HG03521 (cell line): ENCODE data around the gene NPHP4.

Source experiments
- ATAC-seq: cut with Tn5 transposase; IDR thresholded peaks from one replicate; pipeline ENCODE4 v1.9.1; 2021; ENCODE audit warnings: mild to moderate bottlenecking, moderate library complexity; ENCODE audit not compliant: unreplicated experiment

Gene NPHP4

GRCh38 chr1:5839161-5839880 lies 152.9 kb downstream of the NPHP4 start:
- ATAC-seq, result no peak

- ATAC-seq, result no peak
Observed at GRCh38 chr1:5837976-5838653, 154.1 kb downstream of the NPHP4 start.

DNA sequence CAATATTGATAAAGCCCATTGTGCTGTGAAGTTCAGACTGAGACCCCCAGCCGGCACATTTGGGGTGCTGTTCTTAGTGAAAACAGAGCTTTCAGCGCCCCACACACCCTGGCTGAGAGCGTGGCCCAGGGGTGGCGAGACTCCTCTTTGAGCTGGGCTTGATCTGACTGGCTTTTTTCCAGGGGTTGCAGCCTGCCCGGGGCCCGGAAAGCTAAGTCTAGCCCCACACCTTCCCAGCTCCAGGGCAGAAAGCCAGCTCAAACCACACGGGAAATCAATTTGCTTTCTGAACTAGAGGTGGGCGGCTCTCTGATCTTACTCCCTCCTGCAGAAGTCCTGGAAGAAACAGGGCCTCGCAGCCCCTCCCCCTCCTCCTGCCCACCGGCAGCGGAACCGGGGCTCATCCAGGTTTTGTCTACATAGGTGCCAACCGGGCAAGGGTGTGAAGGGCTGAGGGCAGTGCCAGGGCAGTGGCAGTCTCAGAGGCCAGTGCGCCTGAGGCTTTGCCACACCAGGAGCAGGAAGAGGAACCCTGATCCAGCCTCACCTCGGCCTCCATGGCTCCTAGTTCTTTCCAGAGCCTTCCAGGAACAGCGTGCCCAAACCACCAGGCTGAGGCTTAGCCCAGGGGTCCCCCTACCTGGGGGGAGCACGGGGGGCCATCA lies 155.3 kb downstream of the NPHP4 start:
- no peak for ATAC-seq

DNA sequence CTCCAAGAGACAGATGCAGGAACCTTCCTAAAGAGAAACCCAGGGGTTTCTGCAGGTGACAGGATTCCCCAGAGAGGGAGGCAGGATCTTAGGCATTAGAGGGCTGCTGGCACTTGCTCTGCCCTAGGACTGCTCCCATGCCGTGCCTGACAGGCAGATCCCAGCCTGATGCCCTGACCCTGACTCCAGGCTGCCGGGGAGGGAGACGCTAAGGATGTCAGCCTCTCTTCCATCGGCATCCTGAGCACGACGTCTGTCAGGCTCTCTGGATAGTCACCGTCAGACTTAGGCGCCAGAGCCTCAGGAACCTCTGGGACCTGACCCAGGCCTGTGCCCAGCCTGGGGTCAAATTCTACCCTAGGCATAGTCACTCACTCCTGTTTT lies 157.1 kb downstream of the NPHP4 start:
- no peak for ATAC-seq

GRCh38 chr1:5834477-5835178 lies 157.6 kb downstream of the NPHP4 start:
- no peak for ATAC-seq

GRCh38 chr1:5833911-5834310 lies 158.3 kb downstream of the NPHP4 start:
- ATAC-seq, result no peak

DNA sequence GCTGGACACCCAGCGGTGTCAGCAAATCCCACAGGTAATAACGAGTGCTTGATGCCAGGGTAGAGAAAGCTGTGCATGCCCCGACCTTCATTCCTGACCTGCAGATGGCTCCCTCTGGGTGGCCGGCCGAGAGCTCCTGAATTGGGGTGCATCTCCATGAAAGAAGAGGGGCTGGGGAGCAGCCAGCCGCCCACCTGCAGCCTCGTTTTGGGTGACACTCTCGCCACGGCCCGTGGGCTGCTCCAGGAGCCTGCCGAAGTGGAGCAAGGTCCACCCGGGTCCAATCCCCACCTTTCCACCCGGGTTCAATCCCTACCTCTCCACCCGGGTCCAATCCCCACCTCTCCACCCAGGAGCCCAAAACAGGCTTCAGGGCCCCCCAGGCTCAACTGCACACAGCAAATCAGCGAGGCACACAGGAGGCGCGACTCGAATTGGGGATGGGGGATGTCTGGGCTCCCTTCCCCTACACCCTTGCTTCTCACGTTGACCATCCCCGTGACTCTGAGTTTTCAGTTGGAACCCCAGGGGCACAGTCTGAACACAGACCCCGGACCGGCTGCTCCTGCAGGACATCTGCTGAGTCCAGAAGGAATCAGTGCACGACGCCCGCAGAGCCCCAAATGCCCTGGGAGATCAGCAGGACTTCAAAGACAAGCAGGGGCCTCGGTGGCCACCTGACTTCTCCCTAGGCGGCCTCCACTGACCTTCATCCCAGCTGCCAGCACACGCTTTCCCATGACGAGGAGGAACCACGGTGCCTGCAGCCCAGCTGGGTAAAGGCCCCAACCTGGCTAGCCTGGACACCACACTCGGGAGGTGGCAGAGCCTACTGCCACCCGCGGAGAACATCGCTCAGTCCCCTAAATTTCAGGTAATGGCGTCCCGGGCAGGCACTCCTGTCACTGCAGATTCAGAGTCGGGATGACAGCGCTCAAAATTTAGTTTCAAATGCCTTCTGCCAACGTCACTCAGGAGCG lies 159.0 kb downstream of the NPHP4 start:
- no peak for ATAC-seq

DNA sequence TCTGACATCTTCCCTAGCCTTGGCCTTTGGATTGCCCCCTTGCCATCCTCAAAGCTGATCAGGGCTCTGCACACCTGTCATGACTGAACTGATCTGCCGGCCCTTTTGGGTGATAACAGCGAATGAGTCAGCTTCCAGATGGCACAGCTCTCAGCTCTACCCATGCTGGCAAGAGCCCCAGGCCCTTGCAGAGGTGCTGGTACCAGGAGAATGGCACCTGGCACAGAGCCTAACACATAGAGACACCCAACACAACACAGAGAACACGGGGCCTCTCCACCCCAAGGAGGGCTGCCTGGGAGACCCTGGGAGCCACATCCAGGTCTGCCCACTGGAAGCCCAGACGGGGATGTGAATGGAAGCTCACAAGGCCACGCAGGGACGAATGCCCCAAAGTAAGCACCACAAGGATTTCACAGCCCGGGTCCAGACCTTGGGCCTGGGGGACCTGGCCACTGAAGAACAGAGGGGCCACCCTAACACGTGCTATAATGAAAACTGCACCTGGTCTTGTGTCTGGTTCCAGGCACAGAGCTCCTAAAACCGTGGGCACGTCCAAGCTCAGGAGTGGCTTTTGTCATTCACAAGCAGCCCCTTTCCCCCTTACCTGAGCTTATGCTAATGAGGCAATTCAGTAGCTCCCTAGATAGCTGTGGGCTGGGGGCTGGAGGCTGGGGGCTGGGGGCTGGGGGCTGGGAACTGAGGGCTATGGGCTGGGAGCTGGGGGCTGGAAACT lies 160.5 kb downstream of the NPHP4 start:
- ATAC-seq, result no peak

GRCh38 chr1:5830771-5831599 lies 161.2 kb downstream of the NPHP4 start:
- no peak for ATAC-seq

GRCh38 chr1:5829414-5829813 lies 162.8 kb downstream of the NPHP4 start:
- ATAC-seq, result no peak

- no peak for ATAC-seq
Observed at GRCh38 chr1:5828308-5828935, 163.8 kb downstream of the NPHP4 start.

- no peak for ATAC-seq
Observed at GRCh38 chr1:5827516-5827915, 164.7 kb downstream of the NPHP4 start.

DNA sequence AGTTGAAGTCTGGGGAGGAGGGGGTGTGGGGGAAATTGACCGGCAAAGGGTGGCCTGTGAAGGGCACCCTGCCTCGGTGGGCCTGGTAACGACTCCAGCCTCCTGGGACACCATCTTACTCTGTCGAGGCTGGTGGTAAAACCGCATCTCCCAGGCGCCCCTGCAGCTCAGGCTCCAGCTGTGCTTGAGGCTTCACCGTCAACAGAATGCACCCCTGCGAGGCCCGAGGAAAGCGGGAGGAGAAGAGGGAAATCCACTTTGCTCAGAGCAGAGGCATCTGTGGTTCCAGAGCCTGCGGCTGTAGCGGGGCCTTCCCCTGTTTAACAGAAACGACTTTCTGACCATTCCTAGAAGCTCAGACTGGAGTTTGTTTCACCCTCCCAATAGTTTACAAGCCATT lies 165.6 kb downstream of the NPHP4 start:
- no peak for ATAC-seq

GRCh38 chr1:5822726-5823125 lies 169.5 kb downstream of the NPHP4 start:
- ATAC-seq, result no peak

DNA sequence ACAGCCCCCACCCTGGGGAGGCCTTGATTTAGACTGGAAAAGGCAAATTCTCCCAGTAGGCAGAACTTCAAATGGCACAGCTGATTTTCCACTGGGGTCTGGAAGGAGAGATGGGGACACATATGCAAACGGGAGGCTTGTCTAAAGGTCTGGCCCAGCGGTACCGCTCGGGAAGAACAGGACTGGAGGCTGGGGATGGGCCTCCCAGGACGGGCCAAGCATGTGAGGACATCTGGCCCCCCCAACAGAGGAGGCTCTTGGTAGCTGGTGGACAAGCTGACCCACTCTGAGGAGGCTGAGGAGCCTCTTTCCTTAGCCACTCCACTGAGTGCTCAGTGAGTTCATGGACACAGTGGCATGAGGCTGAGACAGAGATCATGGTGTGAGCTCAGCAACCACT lies 170.0 kb downstream of the NPHP4 start:
- no peak for ATAC-seq

GRCh38 chr1:5821540-5822176 lies 170.6 kb downstream of the NPHP4 start:
- ATAC-seq, result no peak

- ATAC-seq, result no peak
Observed at GRCh38 chr1:5820026-5820421, 172.2 kb downstream of the NPHP4 start.
